ENCODE data around the gene VSIG10L2.

Gene VSIG10L2

DNA sequence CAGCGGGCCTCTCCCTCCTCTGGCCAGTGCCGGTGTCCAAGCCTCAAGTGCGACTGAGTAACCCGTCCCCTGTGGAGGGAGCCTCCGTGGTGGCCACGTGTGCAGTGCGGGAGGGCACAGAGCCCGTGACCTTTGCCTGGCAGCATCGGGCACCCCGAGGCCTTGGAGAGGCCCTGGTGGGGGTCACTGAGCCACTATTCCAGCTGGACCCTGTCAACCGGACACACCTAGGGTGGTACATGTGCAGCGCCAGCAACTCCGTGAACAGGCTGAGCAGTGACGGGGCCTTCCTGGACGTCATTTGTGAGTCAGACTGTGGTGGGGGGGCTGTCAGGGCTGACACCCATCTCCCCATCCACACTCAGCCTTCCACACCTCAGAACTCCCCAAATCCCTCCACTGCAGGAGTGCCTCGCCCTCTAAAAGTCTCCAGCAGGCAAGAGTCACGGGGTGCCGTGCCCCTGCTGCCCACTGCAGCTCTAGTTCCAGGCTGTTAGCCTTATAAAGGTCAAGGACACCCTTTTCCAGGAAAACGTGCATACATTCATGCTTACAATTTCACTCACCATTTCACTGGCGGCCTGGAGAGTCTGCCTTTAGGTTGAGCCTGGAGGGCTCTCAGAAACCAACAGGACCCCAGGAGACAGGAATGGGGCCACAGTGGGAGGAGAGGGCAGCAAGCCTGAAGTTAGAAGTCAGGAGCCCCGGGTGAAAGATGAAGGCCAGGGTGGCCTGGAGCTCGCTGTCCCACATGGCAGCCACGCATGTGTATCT, 2.6 kb downstream of the VSIG10L2 start:
- DNase-seq, result no peak

DNA sequence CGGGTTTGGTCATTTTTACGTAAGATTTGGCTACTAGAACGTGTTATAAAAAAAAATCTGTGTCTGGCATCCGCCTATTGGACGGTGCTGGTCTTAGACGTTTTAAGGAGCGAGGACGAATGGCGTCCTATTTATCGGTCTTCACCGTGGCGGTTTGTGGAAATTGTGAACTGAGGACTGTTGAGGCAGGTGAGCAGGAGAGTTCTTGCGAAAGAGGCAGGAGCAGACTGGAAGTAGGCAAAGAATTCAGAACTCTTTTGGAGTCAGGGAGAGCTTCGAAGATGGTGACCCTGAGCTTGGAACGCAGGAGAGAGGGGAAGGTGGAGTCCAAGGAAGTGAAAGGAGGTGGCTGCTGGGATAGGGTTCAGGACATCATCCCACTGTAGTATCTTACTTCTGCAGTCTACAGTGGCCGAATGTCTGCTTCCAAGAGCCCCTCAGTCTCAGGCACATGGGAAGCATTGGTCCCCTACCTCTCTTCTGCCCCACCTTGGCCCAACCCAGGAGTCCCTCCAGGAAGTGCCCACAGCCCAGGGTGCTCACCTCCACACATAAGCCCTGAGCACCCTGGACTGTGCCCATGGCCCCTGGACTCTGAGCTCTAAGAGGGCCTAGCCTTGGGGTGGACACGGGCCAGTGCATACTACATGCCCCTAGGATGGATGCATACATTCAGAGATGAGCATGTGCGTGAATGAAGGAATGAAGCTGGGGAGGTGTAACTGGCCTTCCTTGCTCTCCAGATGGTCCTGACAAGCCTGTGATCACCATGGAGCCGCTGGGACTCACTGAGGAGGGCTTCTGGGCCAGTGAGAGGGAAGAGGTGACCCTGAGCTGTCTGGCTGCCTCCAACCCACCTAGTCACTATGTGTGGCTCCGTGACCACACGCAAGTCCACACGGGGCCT, 3.7 kb downstream of the VSIG10L2 start:
- DNase-seq, result no peak

DNA sequence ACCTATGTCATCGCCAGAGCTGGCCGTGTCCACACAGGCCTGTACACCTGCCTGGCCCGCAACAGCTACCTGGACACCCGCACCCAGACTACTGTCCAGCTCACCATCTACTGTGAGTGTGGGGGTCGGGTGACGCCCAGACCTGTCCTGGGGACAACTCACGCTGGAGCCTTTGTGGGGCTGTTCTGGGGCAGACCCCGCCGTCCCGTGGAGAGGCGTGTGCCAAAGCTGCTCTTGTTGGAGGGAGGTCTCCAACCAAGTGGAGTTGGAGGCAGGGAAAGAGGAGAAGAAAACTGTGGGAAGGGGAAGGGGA, 4.3 kb downstream of the VSIG10L2 start:
- DNase-seq, result no peak

DNA sequence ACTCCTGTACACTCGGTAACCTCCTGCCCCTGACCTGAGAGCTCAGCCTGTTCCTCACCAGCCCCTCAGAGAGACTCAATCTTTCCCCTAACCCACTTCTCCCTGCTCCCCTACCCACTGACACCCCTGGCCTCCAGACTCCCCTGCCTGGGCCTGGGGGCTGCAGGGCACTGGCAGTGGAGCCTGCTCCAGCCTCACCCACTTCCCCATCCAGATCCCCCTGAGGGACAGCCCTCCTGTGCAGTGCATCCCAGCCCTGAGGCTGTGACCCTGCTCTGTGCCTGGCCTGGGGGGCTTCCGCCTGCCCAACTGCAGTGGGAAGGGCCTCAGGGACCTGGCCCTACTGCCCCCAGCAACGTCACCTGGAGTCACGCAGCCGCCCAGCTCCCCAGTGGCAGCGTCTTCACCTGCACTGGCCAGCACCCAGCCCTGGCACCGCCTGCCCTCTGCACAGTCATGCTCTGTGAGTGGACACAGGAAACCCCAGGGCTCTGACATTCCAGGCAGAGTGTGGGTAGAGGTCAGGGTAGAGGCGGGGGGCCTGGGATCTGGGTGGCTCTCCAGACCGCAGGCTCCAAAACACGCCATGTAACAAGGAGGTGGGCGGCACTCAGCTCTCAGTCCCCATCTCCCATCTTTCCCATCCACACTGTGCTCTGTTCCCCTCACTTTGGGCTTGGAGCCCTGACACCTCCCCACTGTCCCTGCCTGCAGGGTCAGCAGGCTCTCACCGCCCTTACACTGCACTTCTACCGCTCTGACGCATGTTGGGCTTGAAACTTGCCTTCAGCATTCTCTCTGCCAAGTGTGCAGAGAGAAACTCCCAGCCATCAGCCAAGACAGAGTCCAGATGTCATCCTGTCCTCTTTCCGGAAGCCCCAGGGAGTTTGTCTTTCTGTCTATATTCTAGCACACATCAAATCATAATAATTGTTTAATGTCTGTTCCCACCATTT, 5.1 kb downstream of the VSIG10L2 start:
- DNase-seq, result no peak

DNA sequence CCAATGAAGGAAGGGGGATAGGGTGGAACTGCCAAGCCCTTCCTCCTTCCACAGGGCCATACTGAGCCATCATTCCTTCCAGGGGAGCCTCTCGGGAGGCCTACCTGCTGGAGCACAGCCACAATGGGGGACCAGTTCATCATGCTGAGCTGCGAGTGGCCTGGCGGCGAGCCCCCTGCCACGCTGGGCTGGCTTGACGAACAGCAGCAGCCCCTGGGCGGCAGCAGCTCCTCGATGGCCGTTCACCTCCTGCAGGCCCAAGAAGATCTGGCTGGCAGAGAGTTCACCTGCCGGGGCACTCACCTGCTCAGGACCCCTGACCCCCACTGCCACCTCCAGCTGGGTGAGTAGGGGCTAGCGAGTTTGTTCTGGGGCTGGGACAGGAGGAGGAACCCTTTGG, 5.9 kb downstream of the VSIG10L2 start:
- DNase-seq, result no peak

DNA sequence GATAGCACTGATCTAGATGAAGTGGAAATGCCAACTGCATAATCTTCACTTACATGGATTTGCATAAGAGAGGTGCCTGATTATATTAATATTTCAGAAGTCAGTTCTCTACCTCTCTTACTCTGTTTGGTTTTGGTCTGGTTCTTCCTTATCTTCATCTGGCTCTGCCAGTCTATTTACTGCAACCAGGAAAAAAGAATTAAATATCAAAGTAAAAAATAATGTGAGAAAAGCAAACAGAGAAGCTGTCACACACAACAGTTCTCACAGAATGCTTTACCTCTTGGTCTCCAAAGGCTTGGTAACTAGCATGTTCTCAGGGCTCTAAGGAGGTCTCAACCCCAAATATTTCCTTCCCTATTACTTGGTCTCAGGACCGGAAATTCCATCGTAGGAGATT, 6.7 kb downstream of the VSIG10L2 start:
- DNase-seq, result no peak

DNA sequence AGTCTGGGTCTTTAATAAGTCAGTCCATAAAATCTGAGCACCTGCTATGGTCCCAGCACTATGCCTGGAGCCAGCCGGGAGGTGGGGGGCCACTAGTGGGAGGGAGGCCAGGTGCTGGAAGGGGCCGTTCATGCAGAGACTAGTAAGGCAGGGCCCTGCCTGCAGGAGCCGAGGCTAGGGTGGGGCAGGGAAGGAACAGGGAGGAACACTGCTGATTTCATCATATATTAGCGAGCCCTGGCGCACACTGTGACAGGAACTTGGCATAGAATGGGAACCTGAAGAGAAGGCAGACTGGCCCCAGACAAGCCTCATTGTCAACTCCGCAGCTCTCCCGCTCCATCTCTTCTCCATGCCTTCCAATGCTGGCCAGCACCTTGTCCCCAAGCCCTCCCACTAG, 7.1 kb downstream of the VSIG10L2 start:
- no peak for DNase-seq

DNA sequence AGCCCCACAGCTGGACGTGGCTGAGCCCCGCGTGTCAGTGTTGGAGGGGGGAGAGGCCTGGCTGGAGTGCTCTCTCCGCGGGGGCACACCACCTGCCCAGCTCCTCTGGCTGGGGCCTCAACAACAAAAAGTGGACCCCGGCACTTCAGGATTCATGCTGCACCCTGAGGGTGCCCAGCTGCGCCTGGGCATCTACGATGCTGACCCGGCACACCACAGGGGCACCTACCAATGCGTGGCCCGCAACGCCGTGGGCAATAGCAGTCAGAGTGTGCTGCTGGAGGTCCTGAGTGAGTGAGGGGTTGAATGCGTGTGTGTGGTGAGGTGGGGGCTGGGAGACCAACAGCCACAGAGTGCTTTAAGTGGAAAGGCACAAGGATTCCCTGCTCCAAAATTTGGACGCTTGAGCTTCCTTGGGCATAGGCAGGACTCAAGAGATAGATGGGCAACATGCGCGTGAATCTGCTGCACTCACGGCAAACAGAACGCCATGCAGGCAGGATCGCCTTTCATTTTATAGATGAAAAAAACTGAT, 7.6 kb downstream of the VSIG10L2 start:
- no peak for DNase-seq

DNA sequence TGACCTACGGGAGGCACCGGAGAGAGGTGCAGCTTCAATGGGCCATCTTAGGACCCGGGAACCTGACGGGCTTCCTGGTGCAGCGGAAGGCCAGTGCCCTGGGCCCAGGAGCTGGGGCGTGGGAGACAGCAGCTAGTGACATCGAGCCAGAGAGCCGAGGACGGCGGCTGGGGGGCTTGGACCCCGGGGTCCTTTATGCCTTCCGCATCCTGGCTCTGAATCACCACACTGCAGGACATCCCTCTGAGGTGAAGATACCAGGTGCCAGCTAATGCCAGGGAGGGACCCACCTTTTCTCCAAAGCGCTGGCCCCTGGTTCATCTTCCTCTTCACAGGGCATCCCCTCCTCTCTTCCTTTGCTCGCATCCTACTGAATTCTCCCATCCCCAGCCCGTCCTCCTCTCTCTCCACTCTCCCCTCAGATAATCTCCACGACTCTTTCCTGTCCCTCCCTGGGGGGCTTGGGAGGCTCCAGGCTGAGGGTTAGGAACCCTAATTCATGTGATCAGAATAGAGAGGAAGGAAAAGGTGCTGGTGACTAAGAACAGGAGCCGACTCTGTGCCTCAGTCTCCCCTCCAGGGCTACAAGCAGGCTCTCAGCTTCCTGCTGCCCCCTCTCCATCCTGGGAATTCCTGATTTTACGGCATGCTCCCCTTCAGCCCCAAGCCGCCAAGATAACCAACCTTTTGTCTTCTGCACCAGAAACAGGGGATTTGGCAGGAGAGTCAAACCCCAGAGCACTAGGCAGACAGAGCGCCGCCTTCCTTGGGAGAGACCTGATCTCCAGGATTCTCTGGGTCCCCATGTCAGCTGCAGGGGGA, 8.5 kb downstream of the VSIG10L2 start:
- DNase-seq, result no peak

DNA sequence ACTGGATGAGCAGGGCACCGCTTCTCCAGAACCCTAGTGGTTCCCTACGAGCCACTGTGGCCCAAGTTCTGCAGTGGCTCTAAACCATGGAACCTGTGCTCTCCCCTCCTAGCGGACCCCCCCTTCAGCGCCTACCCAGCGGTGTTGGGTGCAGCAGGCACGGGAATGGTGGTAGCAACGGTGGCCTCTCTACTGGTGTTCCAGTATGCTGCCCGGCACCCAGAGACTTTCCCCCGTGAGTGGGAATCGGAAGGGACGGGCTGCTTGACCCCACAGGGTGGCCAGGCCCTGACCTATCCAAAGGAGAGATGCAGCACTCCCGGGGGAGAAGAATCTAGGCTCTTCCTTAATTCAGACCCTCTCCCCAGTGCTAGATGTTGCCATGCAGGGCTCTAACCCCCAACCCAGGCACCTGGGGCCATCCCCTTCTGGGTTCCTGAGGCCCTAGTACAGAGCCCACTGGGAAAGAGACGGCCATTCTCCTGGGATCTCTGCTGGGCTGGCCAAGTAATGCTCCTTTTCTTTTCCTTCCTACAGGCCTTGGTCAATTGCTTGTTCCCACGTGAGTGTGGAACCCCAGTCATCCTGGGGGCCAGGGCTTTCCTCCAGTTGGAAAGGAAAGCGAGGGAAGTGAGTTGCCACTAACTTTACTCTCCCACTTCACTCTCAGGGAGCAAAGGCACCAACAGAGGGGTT, 9.2 kb downstream of the VSIG10L2 start:
- no peak for DNase-seq

DNA sequence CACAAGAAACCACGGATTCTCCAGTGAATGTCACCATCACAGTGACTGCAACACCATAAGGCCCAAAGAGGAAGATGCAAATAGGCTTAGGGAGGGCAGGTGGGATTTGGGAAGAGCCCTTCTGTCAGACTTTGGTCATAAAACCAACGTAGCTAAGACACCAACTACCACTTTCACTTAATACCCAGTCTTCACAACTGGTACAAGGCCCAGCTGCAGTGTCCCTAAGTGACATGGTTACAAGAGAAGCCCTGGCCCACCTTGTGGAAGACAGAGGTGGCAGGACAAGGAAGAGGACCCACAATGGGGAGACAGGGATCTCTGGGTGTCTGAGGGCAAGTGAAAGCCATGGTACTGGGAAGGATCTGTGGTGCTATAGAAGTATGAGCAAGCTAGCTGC, 10.0 kb downstream of the VSIG10L2 start:
- DNase-seq, result no peak

DNA sequence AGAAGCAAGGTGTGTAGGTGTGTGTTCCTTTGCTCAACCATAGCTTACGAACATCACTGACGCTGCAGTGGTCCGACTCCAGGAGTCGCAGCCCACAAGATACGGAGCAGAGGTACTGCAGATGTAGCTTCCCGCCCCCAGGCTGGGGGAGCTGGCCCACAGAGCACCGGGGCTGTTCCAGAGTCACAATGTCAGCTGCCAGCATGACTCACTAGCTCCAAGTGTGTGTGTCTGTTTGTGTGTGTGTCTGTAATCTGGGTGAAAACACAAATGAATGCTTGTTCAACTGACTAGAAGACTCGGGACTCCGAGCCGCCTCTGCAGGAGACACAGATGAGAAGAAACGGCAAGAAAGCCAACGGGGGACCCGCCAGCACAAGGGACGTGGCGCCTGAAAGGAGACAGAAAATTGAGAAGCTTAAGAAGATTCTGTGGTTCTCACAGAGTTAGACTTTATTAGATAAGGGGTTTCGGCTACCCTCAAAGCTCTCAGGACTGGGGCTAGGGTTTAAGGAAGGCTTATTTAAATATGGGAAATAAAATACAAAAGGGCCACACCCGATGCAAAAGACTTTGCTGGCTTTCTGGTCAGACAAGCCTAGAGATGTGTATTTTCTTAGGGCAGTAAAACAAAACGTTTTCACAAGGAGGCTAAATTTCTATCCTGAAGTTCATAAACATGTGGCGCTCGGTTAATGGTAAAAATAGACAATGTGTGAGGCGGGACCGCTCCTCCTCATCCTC, 10.7 kb downstream of the VSIG10L2 start:
- DNase-seq, result no peak

DNA sequence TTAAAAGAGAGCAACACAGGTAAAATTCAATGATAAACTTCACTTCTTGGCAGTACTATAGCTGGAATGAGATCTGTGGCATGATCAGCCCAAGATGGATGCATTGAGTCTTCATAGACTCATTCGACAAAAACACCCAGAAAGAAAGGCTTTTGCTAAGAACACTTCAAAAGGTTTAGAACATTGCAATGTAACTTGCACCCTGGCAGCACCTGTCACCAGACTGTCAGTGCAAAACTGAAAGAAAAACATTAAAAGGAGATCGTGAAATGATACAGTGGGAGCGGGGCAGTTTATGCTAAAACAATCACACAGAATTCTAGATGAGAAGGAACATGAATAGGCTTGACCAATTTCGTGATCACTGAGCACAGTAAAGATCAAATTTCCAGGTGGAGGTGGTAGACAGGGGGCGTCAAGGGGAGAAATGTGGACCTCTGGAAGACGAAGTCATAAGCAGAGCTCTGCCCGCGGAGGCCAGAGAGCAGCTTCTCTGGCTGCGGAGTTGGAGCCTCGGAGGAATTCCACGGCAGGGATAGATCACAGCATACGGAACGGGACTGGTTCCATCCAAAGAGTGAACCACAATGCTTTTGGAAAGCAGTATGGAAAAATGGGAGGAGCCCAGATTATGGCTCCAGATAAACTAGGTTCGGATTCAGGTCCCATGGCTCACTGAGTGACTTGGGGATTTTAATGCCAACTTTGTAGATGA, 11.9 kb downstream of the VSIG10L2 start:
- DNase-seq, result no peak

DNA sequence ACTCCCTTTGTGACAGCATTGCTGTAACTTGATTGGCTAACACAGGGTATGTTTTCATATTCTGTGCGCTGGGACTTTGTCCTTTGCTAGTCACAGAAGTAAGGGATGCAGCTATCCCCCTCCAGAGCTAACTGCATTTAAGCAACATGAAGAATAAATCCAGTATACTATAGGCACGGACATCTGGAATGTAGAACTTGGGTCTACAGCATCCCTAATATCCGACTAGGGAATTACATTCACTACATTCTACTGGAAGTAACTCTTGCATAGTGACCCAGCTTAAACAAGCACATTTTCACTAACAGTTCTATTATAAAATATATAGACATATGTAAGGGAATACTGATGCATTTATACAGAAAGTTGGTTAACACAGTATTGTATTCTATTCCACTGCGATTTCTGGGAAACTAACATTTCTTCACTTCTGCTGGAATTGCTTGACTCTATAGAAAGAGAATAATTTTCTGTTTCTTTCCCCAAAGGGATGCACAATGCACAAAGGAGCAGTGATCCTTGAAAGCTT, 13.1 kb downstream of the VSIG10L2 start:
- no peak for DNase-seq

DNA sequence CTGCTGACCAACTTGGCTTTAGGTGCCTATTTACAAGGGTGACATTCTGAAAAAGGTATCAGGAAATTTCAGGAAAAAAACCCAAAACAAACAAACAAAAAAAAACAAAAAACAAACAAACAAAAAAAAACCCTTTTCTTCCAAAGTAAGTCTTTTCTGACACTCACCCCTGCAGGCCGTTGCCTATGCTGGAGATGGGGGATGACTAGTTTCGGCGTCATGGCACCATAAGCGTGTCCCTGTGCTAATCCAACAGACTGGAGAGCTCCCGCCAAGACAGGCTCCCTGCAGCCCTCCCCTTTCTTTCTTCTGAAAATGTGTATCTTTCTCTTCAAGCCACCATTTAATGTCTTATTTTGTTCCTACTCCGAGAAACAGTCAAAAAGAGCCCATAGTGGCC, 13.7 kb downstream of the VSIG10L2 start:
- no peak for DNase-seq

DNA sequence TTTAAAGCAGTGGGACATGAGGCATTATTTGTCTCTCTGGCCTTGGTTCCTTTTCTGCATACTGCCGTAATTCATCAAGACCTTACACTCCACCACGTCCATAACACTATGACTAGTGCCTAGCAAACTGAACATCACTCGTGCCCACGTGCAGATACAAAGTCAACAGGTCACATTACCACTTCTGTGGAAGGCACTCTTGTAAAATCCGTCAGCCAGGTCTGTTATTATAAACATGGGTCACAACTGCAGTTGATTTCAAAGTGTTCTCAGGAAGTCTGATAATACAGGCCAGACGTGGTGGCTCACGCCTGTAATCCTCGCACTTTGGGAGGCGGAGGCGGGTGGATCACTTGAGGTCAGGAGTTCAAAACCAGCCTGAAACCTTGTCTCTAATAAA, 14.1 kb downstream of the VSIG10L2 start:
- no peak for DNase-seq

DNA sequence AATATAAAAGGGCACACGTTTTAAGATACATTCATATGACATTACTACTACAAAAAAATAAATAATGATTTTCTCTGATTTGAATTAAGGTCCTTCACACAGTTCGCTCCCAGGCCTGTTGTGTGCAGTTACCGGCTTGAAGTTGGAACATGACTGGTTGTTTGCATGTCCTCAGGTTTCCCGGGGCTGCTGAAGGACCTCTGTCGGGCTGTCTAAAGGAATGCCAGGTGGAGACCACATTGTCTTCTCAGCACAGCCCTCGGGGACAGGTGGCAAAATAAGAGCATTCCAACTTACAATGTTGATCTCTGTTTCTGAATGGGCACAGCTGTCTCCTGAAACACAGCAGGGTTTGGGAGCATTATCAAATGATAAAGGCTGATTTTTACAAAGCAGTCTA, 14.9 kb downstream of the VSIG10L2 start:
- no peak for DNase-seq

DNA sequence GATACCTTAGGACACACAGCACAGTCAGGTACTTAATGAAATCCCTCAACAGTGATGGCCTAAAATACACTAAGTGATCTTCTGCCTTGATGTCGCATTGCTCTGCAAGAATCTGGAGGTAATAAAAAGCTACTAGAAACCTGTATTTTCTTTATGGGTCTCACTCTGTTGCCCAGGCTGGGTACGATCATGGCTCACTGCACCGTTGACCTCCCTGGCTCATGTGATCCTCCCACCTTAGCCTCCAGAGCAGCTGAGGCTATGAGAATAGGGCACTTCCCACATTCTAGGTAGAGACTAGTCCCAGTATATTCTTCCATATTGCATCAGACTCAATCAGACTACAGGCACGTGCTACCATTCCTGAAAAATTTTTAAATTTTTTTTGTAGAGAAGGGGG, 21.7 kb downstream of the VSIG10L2 start:
- DNase-seq, result no peak

DNA sequence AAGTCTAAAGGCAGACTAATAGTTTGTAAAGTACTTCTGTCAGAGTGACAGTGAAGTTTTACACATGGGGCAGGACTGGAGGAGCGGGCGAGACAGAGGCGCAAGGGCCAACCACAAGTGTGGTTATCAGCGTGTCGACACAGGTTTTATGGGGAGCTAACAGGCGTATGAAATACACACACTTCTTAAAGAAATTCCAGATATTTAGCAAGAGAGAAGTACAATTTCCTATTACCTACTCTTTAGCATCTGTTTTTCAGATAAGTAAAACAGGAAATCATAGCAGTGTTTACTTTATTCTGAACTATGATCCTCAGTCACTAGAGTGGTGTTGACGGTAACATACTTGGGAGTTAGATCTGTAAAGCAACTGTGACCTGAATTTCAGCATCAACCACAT, 22.5 kb downstream of the VSIG10L2 start:
- DNase-seq, result no peak

DNA sequence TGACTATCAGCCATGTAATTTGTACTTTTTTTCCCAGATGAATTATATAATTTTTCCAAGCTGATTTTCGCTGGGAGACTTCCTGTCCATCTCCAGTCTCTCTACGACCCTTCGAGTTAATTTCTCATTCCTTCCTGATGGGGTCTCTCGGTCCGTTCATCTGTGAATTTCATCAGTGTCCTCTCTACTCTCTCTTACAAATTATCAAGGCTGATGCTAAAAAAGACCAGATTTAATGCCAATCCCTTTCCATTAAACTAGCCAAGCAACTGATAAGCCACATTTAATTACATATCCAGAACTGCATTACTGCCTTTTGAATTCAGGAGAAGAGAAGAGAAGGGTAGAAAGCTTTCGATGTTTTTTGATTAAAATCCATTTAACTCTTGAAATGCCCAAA, 25.8 kb downstream of the VSIG10L2 start:
- no peak for DNase-seq
